ENCODE results near the gene DGKE.

DGKE gene

DNA sequence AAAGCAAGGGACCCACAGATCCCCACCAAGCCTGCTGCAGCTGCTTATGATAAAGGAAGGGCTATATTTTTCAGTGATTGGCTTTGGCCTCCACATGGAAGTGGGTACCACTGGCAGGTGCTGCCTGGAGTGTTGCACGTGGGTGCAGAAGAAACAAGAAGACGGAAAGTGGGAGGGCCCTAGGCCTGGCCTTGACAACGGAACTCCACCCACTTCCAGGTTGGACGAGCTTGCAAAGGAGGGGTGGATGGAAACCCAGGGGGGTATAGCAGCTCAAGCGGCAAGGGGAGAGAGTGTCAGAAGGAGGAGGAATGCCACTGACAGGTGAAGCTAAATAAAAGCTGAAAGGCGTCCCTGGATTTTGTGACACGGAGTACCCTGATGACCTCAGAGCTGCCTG lies 59.6 kb downstream of the DGKE start:
- no peak for DNase-seq

DNA sequence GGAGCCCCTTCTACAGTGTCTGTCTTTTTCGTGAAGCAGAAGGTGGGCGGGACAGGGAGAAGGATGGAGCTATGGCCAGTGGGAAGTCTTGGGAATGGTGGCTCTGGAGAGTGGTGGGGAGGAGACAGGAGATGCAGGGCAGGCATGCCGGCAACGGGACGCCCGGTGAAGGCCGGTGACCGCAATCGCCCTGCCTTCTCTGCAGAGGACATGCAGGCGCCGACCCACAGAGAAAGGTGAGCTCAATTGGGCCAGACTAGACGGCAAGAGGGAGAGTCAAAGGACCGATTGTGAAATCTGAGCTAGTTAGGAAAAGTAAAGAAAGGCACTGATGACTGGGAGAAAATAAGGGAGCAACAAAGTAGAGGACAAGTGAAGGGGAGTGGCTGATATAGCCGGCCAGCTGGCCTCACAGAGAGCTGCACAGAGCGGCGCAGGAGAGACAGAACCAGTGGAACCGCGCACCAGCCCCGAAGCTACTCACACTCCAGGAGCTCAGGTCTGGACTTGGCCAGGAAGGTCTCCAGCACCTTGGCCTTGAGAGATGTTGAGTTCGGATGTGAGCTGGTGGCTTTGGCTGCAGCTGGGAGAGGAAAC lies 61.0 kb downstream of the DGKE start:
- DNase-seq: no peak

DNA sequence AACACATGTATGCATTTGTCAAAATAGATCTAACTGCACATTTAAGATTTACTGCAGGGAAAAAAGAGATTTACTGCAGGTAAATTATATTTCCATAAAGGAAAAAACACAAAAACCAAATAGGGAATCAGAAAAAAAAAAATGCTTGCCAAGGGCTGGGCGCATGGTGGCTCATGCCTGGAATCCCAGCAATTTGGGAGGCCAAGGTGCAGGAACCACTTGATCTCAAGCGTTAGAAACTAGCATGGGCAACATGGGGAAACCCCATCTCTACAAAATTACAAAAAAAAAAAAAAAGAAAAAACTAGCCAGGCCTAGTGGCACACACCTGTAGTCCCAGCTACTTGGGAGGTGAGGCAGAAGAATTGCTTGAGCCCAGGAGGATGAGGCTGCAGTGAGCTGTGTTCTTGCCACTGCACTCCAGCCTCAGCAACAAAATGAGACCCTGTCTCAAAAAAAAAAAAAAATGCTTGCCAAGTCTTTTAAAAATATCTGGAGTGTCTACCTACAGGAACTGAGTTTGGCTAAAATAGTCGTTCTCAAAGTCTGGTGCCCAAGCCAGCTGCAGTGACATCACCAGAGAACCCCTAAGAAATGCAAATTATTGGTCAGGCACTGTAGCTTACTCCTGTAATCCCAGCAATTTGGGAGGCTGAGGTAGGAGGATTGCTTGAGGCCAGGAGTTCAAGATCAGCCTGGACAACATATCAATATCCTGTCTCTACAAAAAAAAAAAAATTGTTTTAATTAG lies 62.4 kb downstream of the DGKE start:
- DNase-seq: no peak

DNA sequence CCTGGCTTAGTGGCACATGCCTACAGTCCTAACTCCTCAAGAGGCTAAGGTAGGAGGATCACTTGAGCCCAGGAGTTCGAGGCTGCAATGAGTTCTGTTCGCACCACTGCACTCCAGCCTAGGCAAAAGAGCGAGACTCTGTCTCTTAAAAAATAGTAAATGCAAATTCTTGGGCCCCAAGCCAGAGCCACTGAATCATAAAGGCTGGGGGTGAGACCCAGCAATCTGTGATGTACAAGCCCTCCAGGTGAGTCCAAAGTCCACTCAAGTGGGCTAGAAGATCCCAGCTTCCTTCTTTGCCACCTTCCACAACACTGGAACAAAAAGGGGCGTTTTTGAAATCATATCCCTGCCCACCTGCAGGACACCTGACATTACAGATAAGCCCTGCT lies 63.0 kb downstream of the DGKE start:
- DNase-seq: no peak

DNA sequence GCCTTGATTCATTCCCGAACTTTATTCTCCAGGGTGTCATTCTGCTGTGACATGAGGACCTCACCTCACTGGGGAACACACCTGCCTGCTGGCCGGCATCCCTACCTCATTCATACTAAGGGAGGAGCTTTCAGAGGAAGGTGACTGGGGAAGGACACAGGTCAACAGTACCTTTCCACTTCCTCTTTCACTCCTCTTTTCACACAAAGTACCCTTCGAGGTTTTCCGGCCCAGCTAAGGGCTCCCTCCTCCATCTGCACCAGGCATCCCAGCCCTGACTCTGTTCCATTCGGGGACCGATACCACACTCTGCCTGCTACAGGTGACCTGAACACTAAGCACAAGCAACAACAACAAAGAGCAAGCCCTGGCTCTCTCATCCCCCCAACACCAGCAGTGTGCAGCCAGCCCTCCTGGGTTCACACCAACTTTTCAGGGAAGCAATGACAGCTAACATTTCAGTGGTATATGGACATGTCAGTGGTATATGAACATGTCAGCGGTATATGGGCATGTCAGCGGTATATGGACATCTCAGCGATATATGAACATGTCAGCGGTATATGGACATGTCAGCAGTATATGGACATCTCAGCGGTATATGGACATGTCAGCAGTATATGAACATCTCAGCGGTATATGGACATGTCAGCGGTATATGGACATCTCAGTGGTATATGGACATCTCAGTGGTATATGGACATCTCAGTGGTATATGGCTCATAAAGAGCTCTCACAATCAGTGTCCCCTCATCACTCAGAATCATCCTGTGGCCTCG lies 63.9 kb downstream of the DGKE start:
- DNase-seq: no peak

DNA sequence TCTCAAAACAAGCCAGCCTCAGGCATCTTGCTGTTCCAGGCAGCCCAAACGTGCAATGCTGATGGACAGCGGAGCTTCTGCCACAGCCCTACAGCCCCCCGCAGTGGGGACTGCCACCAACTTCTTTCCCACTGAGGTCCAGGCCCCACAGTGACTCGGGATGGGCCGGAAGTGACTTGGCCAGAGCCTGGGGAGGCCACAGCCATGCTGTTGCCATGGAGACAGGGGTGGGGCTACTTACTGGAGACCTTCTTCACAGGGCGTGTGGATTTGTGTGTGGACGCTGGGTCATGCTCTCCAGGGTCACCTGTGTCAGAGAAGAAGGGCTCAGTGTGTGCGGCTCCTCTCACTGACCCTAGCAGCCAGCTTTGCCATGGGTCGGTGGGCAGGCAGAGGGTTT lies 64.9 kb downstream of the DGKE start:
- DNase-seq: no peak

DNA sequence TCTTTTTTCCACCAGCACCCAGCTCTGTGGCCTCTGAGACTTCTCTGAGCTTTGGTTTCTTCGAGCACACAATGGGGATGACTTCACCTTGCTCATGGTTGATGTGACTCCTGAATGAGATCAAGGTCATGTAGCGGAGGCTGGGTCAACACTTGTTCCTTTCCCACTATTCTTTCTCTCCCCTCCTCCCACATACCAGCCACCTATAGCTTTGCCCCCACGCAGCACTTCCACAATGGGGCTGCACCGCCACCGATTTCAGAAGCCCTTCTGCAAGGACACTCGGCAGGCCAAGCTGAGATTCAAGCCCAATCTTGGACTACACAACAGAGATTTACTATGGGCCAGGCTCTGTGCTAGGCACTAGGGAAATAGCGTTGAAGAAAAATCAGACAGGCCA lies 65.5 kb downstream of the DGKE start:
- no peak for DNase-seq

DNA sequence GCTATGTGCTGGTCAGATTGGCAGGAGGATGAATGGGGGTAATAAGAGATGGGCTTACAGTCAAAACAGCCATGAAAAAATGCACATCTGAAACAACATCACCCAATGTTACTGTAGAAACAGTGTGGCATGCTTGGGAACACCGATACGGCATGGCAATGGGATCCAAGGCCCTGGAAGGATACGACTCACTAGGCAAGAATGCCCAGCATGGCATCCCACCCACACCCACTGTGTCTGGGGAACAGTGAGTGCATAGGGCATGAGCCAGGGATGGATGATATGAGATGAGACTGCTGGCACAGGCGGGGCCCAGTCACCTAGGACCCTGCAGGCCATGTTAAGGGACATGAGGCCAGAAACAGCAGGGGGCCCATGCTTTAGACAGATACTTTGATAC lies 68.4 kb downstream of the DGKE start:
- no peak for DNase-seq

DNA sequence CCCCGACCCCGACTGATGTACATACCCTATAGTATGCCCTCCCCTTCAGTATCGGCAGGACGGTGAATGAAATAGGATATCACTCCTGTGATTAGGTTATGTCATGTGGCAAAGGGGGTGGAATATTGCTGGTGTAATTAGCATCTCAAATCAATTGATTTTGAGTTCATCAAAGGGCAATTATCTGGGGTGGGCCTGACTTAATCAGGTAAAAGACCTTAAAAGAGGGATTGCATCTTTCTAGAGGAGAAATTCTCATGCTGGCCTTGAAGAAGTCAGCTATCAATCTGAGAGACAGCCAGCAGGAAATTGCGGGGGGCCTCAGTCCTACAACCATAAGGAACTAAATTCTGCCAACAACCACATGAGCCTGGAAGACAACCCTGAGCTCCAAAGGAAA lies 69.6 kb downstream of the DGKE start:
- DNase-seq: no peak

DNA sequence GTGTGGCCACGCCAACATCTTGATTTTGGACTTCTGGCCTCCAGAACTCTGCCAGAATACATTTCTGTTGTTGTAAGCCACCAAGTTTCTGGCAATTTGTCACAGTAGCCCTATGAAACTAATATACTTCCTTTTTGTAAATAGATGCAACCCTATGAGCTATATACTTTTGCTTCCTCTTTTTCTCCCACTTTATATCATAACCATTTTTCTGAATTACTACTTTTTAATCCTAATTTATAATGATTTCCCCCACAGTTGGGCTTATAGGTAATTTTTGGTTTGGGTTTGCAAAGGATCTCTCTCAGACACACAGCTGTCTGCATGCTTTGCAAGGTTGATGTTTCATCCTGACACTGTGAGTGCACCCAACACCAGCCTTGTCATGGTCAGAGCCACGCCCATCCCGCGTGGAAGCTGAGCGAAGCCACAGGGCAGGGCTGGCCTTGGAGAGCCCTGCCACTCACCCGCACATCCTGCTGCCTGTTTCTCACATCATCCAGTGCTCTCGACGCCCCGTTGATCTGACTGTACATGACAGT lies 74.1 kb downstream of the DGKE start:
- peak; percentile 40 for DNase-seq

DNA sequence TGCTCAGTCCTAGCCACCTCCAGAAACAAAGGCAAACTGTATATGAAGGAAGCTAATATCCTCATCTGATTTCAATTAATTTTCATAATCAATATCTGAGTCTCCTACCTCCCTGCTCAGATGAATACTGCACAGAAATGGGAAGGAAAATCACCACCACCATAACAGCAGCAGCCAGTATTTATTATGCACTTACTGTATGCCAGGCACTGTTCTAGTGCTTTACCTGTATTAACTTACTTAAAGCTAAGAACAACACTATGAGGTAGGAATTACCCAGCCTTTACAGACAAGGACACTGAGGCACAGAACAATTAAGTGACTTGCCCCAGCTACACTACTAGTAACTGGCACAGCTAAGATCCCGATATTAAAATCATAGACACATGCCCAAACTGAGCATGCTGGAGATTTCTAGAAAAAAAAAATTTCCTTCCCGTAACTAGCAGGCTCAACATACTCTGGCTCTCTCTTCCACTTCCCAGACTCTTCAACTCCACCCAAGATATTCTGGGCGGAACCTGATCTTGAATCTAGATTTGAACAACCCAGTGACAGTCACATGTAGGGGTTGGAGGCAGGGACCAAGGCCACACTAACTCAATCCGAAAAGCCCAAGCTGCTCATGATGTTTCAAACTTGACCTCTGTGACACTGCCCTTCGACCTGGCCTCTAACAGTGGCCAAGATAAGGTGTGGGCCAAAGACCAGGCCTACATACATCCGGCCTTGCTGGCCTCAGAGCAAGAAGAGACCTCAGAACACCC lies 76.0 kb downstream of the DGKE start:
- no peak for DNase-seq

DNA sequence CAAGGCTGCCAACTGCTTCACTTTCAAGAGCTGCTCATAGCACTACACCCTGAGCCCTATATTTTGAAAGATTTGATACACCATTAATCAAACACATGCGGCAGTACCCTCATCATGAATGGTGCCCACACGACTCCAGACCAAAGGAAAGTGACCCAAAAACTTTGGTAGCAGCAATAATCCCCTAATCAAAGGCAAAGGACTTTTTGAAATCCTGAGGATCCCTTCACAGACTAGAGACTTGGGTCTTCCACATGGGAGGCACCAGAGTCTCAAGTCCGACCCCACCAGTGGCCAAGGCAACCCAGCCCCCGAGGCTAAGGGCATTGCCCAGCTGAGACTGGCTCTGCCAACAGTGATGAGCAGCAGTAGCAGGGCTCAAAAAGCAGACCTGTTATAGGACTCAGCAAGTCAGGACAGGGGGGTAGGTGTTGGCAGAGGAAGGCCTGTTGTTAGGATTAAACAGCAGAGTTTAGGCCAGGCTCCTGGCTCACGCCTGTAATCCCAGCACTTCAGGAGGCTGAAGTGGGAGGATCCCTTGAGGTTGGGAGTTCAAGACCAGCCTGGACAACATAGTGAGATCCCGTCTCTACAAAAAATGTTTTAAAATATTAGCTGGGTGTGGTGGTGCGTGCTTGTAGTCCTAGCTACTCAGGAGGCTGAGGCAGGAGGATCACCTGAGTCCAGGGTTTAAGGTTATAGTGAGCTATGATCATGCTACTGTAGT lies 76.7 kb downstream of the DGKE start:
- DNase-seq: no peak

DNA sequence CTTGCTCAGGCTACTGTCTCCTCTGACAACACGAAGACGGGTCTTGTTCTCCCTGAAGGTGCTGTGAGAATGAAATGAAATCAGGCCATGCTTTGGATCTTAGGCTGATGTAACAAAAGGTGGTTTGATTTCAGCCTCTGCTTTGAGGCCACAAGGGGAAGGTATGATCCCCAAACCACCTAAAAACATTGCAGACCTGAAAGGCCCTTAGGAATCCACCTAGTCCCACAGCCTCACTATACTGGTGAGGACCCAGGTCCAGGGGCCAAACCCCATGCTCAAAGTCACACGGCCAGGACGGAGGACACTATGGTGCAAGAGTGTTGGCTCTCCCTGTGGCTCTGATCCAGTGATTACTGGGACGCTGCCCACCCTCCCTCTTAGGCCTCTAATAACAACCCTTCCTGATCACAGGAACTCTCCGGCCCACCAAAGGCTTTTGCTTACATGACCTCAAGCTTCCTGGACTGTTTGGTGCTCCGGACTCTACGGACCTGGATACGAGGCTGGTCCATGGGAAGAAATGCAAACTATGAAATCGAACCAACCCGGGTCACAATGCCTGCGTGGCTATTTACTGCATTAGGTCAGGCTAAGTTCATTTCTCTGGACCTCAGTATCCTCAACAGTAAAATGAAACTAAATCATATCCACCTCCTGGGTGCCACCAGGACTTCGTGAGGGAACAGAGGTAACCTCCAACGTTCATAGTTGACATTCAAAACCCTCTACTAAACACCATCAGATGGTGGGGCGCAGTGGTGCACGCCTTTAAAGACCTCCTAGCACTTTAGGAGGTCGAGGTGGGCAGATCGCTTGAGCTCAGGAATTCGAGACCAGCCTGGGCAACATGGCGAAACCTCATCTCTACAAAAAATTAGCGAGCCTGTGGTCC lies 78.4 kb downstream of the DGKE start:
- DNase-seq: no peak

DNA sequence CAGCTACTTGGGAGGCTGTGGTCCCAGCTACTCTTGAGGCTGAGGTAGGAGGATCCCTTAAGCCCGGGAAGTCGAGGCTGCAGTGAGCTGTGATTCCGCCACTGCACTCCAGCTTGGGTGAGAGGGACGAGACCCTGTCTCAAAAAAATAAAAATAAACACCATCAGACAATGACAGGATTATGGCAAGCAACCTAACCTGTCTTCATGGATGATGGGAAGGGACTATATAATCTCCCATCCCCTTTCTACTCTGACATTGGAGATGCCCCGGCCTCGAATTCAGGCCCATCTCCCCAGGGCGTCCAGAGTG lies 79.0 kb downstream of the DGKE start:
- DNase-seq: no peak

DNA sequence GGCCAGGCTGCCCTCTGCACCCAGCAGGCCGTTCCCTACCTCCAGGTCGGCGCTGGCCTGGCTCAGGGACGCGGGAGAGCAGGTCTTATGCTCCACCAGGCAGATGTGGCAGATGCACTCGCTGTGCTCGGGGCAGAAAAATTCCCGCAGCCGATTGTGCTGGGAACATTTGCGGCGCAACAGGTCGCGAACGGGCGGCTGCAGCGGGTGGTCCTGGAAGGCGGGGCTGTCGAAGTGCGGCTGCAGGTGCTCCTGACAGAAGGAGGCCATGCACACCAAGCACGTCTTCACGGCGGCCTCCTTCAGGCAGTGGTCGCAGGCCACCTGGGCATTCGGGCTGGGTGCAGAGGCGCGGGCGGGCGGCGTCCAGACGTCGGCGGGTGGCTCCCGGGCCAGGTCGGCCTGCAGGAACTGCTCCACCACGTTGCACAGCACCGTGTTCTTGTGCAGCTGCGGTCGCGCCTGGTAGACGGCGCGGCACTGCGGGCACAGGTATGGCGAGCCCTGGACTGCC lies 79.5 kb downstream of the DGKE start:
- DNase-seq: peak; percentile 57

DNA sequence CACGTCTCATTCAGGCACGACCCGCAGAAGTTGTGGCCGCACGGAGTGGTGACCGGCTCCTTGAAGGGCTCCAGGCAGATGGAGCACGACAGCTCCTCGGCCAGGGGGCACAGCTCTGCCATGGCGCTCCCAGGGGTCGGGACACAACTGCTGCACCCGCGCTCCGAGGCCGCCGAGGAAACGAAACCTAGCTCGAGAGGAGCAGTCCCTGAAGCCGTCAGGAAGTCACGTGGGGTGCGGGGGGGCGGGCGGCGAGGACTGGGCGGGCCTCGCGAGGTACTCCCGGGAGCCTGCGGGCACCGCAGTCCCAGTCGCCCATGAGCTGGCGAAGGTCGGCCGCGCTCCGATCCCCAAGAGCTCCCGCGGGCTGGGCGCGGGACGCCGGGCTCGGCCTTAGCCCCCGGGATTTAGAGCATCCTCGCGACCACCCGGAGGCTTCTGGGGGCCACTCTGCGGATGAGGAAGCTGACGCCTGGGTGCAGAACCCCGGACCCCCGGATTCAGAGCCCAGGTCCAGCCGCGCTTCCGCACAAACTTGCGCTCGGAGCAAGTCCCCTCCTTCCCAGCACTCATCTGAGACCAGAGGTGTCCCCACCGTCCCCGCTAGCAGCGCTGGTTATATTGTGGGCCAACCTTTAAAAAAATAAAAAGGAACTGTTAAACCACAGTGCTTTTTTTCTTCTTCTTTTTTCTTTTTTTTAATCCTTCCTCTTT lies 80.1 kb downstream of the DGKE start, which contains the start of gene TRIM25:
TRIM25 (minus strand) TSS at position 183 of the 714 bp plus-strand sequence; CDS start at position 122, 61 bp downstream.
- peak; percentile 89 for DNase-seq

DNA sequence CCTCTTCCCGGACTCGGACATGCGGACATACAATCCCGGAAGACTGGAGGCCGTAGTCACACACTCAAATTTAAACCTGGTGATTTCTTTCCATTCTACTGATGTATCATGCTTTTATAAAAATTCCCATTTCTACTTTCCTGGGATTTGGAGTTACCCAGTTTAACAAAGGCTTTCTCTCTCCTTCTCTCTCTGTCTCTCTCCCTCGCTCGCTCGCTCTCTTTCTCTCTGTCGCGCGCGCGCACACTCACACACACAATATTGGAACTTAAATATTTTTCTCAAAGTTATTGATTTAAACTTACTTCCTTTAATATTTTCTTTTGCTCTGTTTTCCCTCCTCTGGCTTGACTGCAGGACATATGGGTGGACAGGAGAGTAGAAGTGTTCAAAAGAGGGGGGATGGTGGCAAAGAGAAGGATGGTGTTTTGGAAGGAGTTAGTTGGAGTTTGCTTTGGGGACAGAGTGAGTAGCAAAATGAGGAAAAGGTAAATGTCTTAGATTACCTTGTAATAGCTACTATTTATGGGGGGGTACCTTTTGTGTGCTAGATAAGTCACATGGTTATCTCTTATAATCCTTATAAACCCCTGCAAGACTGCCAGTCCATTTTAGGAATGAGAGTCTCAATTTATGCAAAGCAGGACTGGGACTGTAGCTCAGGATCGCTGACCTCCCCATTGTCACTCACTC lies 80.8 kb downstream of the DGKE start:
- no peak for DNase-seq

DNA sequence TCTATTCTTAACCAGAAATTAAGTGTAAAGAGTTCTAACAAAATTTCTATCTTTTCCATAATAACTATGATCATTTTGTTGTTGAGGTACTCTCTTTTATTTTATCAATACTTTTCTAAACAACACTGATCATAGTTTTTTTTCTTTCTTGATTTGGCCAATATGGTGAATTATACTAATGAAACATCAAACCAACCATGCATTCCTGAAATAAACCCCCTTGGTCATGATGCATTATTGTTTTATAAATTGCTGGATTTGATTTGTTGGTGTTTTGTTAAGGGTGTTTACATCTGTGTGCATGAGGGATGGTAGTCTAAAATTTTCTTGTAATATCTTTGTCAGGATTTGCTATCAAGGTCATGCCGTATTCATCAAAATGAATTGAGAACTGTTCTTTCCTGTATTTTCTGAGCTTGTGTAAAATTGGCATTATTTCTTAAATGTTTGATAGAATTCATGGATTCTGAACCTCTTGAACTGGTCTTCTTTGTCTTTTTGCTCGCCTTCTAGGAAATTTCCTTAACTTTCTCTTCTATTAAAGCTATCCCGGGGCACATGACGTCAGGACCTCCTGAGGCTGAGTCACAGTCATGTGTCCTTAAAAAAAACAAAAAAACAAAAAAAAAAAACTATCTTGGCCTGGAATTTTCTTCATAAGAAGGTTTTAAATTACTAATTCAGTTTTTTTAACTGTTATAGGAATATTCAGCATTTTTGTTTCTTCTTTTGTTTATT lies 83.8 kb downstream of the DGKE start:
- DNase-seq: no peak

DNA sequence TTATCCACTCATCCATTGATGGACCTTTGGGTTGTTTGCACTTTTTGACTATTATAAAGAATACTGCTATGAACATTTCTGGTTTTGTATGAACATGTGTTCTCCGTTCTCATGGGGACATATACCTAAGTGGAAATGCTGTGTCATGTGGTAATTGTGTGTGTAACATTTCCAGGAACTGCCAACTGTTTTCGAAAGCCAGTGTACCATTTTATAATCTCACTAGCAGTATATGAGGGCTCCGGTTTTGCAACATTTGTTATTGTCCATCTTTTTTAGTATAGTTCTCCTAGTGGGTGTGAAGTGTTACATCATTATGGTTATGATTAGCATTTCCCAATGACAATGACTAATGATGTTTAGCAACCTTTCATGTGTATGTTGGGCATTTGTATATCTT lies 85.0 kb downstream of the DGKE start:
- no peak for DNase-seq

Data from eye (tissue), 1 donor.